HCT116 (cell line): ENCODE results near the gene MS4A15. TPM values are rescaled to one million over a fixed set of nuclear protein-coding genes. Genes with fewer than 3 reads are reported as not detected.

ENCODE experiments used
- ATAC-seq: fragments of 200-7000 bp; cut with Tn5 transposase; 2 replicates; pipeline ENCODE4 v1.9.1; 2020; ENCODE audit warnings: mild to moderate bottlenecking, moderate library complexity
- BruUV-seq: library from RNA; stranded (reverse); fragments of 400-500 nt; replicated peaks from 2 replicates; lab custom pipeline; 2021; lab: Mats Ljungman, UMichigan
- CTCF ChIA-PET: fragments of 300-600 bp; sonication (Branson Sonifier 250); formaldehyde crosslinking; loops from one replicate; lab custom pipeline; 2021; ENCODE audit warnings: antibody characterized with exemption; lab: Charles Lee
- POLR2A ChIA-PET: fragments of 300-600, 350-600 bp; sonication (Branson Sonifier 250); formaldehyde crosslinking; loops from one replicate; lab custom pipeline; 2021; ENCODE audit warnings: antibody characterized with exemption; lab: Charles Lee
- RAD21 ChIA-PET, 2 experiments: fragments of 300-600 bp; sonication (Branson Sonifier 250); formaldehyde crosslinking; loops; one replicate each; lab custom pipeline; 2023; ENCODE audit warnings: low total read pairs in 2 of 2; ENCODE audit not compliant: uncharacterized antibody in 2 of 2, unreplicated experiment in 2 of 2, low non-redundant PET in 1 of 2; lab: Charles Lee
- DNase-seq: peaks from one replicate; pipeline ENCODE4 v3.0.0-alpha.2; 2010; ENCODE audit warnings: low read depth, low spot score
- H2AFZ ChIP-seq: fragments of 200-600 bp; shearing (Covaris generic), sonication (generic); 2 replicates; pipeline ENCODE4 v1.6.1; 2017; ENCODE audit warnings: low read depth, mixed run types, mixed read lengths, antibody characterized with exemption, low read length; ENCODE audit not compliant: poor library complexity, severe bottlenecking
- H3K27ac ChIP-seq: 2 replicates; pipeline ENCODE4 v1.5.1; 2012; ENCODE audit warnings: low read depth, low read length
- H3K27me3 ChIP-seq: fragments of 200-600 bp; sonication (generic); 2 replicates; pipeline ENCODE4 v1.6.1; 2016; ENCODE audit warnings: mixed run types, low read length, mixed read lengths; ENCODE audit not compliant: insufficient read depth
- H3K36me3 ChIP-seq, 2 experiments: fragments of 200-500 bp in 1 of 2; fragments of 200-600 bp in 1 of 2; sonication (Bioruptor generic) in 1 of 2; sonication (generic) in 1 of 2; 2 replicates each; pipeline versions ENCODE4 v1.5.1 to v1.6.1; 2014 to 2016; ENCODE audit warnings: low read length in 2 of 2, inconsistent platforms in 1 of 2, mixed read lengths in 1 of 2, mixed run types in 1 of 2; ENCODE audit not compliant: insufficient read depth in 2 of 2, control insufficient read depth in 1 of 2
- H3K4me1 ChIP-seq, 2 experiments: fragments of 200-600 bp in 1 of 2; sonication (generic) in 1 of 2; 2 replicates each; pipeline versions ENCODE4 v1.5.1 to v1.6.1; 2012 to 2017; ENCODE audit warnings: low read length in 2 of 2, inconsistent platforms in 1 of 2, mild to moderate bottlenecking in 1 of 2, mixed read lengths in 1 of 2, mixed run types in 1 of 2, moderate library complexity in 1 of 2; ENCODE audit not compliant: insufficient read depth in 2 of 2, control insufficient read depth in 1 of 2
- H3K4me2 ChIP-seq: fragments of 200-600 bp; sonication (generic); 2 replicates; pipeline ENCODE4 v1.6.1; 2017; ENCODE audit warnings: mixed run types, low read length, mixed read lengths
- H3K4me3 ChIP-seq, 2 experiments: fragments of 200-600 bp in 1 of 2; sonication (generic) in 1 of 2; replicated peaks in 1 of 2; 2 replicates each; pipeline ENCODE4 v1.5.1; 2011 to 2016; ENCODE audit warnings: low read length in 2 of 2, control low read depth in 1 of 2, low read depth in 1 of 2, mild to moderate bottlenecking in 1 of 2, mixed read lengths in 1 of 2, mixed run types in 1 of 2
- H3K79me2 ChIP-seq: fragments of 200-600 bp; sonication (generic); 2 replicates; pipeline ENCODE4 v1.6.1; 2017; ENCODE audit warnings: mild to moderate bottlenecking, mixed run types, low read length, moderate library complexity, mixed read lengths; ENCODE audit not compliant: insufficient read depth
- H3K9ac ChIP-seq: fragments of 200-600 bp; sonication (generic); 2 replicates; pipeline ENCODE4 v1.6.1; 2016; ENCODE audit warnings: low read length, mixed read lengths
- H3K9me2 ChIP-seq: fragments of 200-600 bp; sonication (generic), shearing (Covaris generic); 2 replicates; pipeline ENCODE4 v1.6.1; 2017; ENCODE audit warnings: mixed run types, mild to moderate bottlenecking, moderate library complexity; ENCODE audit not compliant: insufficient read depth
- H3K9me3 ChIP-seq, 2 experiments: fragments of 200-500 bp in 1 of 2; fragments of 200-600 bp in 1 of 2; sonication (Bioruptor generic) in 1 of 2; sonication (generic) in 1 of 2; 2 replicates each; pipeline ENCODE4 v1.6.1; 2014 to 2017; ENCODE audit warnings: low read length in 2 of 2, mixed read lengths in 2 of 2, inconsistent platforms in 1 of 2, low read depth in 1 of 2, mild to moderate bottlenecking in 1 of 2, mixed run types in 1 of 2, moderate library complexity in 1 of 2; ENCODE audit not compliant: control insufficient read depth in 1 of 2, insufficient read depth in 1 of 2
- H4K20me1 ChIP-seq: fragments of 200-600 bp; sonication (generic), shearing (Covaris generic); 2 replicates; pipeline ENCODE4 v1.6.1; 2017; ENCODE audit warnings: mixed run types, mild to moderate bottlenecking, moderate library complexity; ENCODE audit not compliant: insufficient read depth
- CEBPB ChIP-seq: IDR thresholded peaks from 2 replicates; pipeline ENCODE4 v1.6.1; 2012; ENCODE audit warnings: low read depth
- CTCF ChIP-seq, 3 experiments: fragments of 200-600 bp in 1 of 3; sonication (generic) in 1 of 3; IDR thresholded peaks in 2 of 3; conservative IDR thresholded peaks in 1 of 3; 2 replicates each; pipeline ENCODE4 v1.5.1; 2012 to 2017; ENCODE audit warnings: low read depth in 2 of 3, low read length in 2 of 3, antibody characterized with exemption in 1 of 3, borderline replicate concordance in 1 of 3, control low read depth in 1 of 3, mild to moderate bottlenecking in 1 of 3, mixed read lengths in 1 of 3, mixed run types in 1 of 3, moderate library complexity in 1 of 3; ENCODE audit not compliant: insufficient read depth in 1 of 3
- EGR1 ChIP-seq: IDR thresholded peaks from 2 replicates; pipeline ENCODE4 v1.6.1; 2012; ENCODE audit warnings: low read depth
- ELF1 ChIP-seq: IDR thresholded peaks from 2 replicates; pipeline ENCODE4 v1.6.1; 2012; ENCODE audit warnings: low read depth, borderline replicate concordance
- EZH2 ChIP-seq: fragments of 200-600 bp; sonication (generic); IDR thresholded peaks from 2 replicates; pipeline ENCODE4 v1.6.1; 2017; ENCODE audit warnings: antibody characterized with exemption, mixed run types
- EZH2phosphoT487 ChIP-seq: fragments of 200-600 bp; IDR thresholded peaks from 2 replicates; pipeline ENCODE4 v1.6.1; 2018; ENCODE audit warnings: antibody characterized with exemption, borderline replicate concordance
- FOSL1 ChIP-seq: IDR thresholded peaks from 2 replicates; pipeline ENCODE4 v1.6.1; 2012; ENCODE audit warnings: low read depth
- JUND ChIP-seq: IDR thresholded peaks from 2 replicates; pipeline ENCODE4 v1.6.1; 2012
- RAD21 ChIP-seq: IDR thresholded peaks from 2 replicates; pipeline ENCODE4 v1.6.1; 2012; ENCODE audit warnings: low read depth, mild to moderate bottlenecking
- REST ChIP-seq: IDR thresholded peaks from 2 replicates; pipeline ENCODE4 v1.6.1; 2012; ENCODE audit warnings: low read depth
- SIN3A ChIP-seq: IDR thresholded peaks from 2 replicates; pipeline ENCODE4 v1.6.1; 2012; ENCODE audit warnings: low read depth
- SRF ChIP-seq: IDR thresholded peaks from 2 replicates; pipeline ENCODE4 v1.6.1; 2012; ENCODE audit warnings: low read depth
- TCF7L2 ChIP-seq: IDR thresholded peaks from 2 replicates; pipeline ENCODE4 v1.7.0; 2011; ENCODE audit warnings: borderline replicate concordance, inconsistent platforms; ENCODE audit not compliant: insufficient read depth, insufficient read length; ENCODE audit errors: extremely low read depth
- YY1 ChIP-seq: IDR thresholded peaks from 2 replicates; pipeline ENCODE4 v1.6.1; 2011; ENCODE audit warnings: low read length, low read depth, moderate library complexity, mild to moderate bottlenecking; ENCODE audit not compliant: insufficient replicate concordance; ENCODE audit errors: extremely low read depth
- ZFX ChIP-seq: fragments of 450-650 bp; IDR thresholded peaks from 2 replicates; pipeline ENCODE4 v1.6.1; 2017
- intact Hi-C: fragments of 100-400 bp; cut with micrococcal nuclease; formaldehyde crosslinking; loops from 2 replicates; pipeline ENCODE4 v1.10.0; 2022
- total RNA-seq: library from RNA; stranded (reverse); gene quantifications from one replicate; pipeline ENCODE4 v1.2.1, GENCODE V29; 2021; ENCODE audit not compliant: unreplicated experiment
- TF ChIP-seq, protein P1 (sequence below): IDR thresholded peaks from 2 replicates; pipeline ENCODE4 v1.6.1; 2012

MS4A15 gene
- total RNA-seq, 1 experiment from 2014 or later: 1.5 TPM

DNA sequence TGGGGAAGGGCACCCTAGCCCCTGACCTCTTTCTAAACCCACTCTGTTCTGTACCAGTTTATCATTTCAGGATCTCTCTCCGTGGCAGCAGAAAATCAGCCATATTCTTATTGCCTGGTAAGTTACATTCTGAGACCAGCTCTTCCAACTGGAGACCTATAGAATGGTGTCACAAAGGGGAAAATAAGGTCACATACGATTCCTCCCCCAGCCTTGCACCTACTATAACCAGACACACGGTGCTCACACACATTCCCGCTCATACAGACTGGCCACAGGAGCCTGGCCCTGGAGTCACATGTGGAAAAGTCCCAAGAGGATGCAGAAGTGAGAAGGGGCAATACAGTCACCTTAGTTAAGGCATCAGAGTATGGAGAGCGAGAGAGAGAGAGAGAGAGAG lies 49.7 kb upstream of the MS4A15 start:
- Histone ChIP-seq H3K4me2 (no peak overlapping the region), H3K79me2 (no peaks in the 10 kb centered on the region), H4K20me1 (no peaks in the 10 kb centered on the region), H3K9ac (no peak overlapping the region), H3K9me3 (no peaks in the 10 kb centered on the region), H3K4me1 (no peaks in the 10 kb centered on the region), H3K36me3 (no peaks in the 10 kb centered on the region), H3K9me2 (no peaks in the 10 kb centered on the region), H3K27ac (no peak overlapping the region), H2AFZ (no peak overlapping the region), H3K27me3 (no peaks in the 10 kb centered on the region), H3K4me3 (no peak overlapping the region)
- ATAC-seq: no peak
- intact Hi-C loops: loop anchor here (5.0 kb wide), 1 partner anchor 35 kb away; no protein-coding TSS in a partner anchor
- DNase-seq: no peak
- ChIA-PET CTCF (no interaction called here), RAD21 (no interaction called here), POLR2A (no interaction called here)
- TF ChIP-seq EGR1 (no peak), YY1 (no peak), FOSL1 (no peak), JUND (no peak), REST (no peak), EZH2phosphoT487 (no peak), ZFX (no peak), CEBPB (no peak), EZH2 (no peak), CTCF (IDR thresholded peaks at IDR 0.05 in 2 of 3, conservative IDR thresholded peaks at IDR 0.05 in 1 of 3; ENCODE audit: borderline replicate concordance in 1 of 3, insufficient read depth in 1 of 3, low read depth in 2 of 3, low read length in 2 of 3) (no peak), TCF7L2 (no peak), ELF1 (no peak), RAD21 (no peak), SIN3A (no peak), SRF (no peak)
- TF ChIP-seq, protein P1, sequence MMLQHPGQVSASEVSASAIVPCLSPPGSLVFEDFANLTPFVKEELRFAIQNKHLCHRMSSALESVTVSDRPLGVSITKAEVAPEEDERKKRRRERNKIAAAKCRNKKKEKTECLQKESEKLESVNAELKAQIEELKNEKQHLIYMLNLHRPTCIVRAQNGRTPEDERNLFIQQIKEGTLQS: no peak
- no TSS peak for BruUV-seq
